PC-3 (cell line): ENCODE results near the gene SHANK2.

Experiments used
- CTCF ChIP-seq: fragments of 300-600 bp; sonication (generic); conservative IDR thresholded peaks from 2 replicates; pipeline ENCODE4 v1.5.1; 2017; ENCODE audit warnings: antibody characterized with exemption, low read depth, mild to moderate bottlenecking, low read length
- EZH2 ChIP-seq: fragments of 300-600 bp; sonication (generic); IDR thresholded peaks from one replicate; pipeline ENCODE4 v1.6.1; 2017; ENCODE audit warnings: antibody characterized with exemption, mild to moderate bottlenecking, low read length; ENCODE audit not compliant: unreplicated experiment

- TF ChIP-seq CTCF (no peak), EZH2 (no peak)
These were observed 43.2 kb downstream of the SHANK2 start for GRCh38 chr11:71209181-71209580.
